GM12892 (cell line): ENCODE measurements around the gene TRIM10.

Experiments
- POLR2A ChIP-seq: IDR thresholded peaks from 2 replicates; pipeline ENCODE4 v1.6.1; 2011; ENCODE audit warnings: low read depth, low read length, control low read depth
- POLR2AphosphoS5 ChIP-seq: IDR thresholded peaks from 2 replicates; pipeline ENCODE4 v1.6.1; 2011; ENCODE audit warnings: low read depth, low read length, control low read depth
- TAF1 ChIP-seq: IDR thresholded peaks from 2 replicates; pipeline ENCODE4 v1.6.1; 2011; ENCODE audit warnings: low read depth, mild to moderate bottlenecking, control low read depth, low read length, borderline replicate concordance

DNA sequence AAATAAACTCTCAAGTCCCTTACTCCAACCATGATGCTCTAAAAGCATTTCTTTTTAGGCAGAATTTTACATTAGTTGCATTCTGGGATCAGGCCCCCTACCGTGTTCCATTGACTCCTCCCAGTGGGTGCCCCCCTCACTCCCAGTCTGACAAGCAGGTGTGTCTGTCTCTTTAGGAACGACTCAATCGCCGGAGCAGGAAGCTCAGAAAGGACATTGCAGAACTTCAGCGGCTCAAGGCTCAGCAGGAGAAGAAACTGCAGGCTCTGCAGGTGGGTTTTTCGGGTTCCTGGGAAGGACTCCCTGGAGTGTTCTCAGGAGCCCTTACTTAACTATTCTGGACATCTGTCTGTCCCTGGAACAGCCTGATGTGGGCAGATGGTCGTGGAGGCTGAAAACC is 15.2 kb downstream of the TRIM10 start:
- TF ChIP-seq POLR2AphosphoS5 (no peak), TAF1 (no peak), POLR2A (no peak)
